CD4-positive, CD25-positive, alpha-beta regulatory T cell (primary cell): ENCODE results near the gene SAXO1. TPM values are rescaled to one million over a fixed set of nuclear protein-coding genes. Genes with fewer than 3 reads are reported as not detected.

Experiments used
- ATAC-seq, 2 donors: fragments of 150-1000 bp; cut with Tn5 transposase; one replicate each; pipeline ENCODE4 v1.10.0; 2021; ENCODE audit warnings: low read depth in 2 of 2, moderate number of reproducible peaks in 2 of 2, moderate library complexity in 1 of 2
- DNase-seq, 3 donors: peaks; one replicate each; pipeline versions ENCODE4 v3.0.0 to v3.0.0-alpha.2; 2012 to 2022; ENCODE audit warnings: mixed read lengths in 1 of 3
- H3K27ac ChIP-seq: one replicate; pipeline ENCODE4 v1.7.0; 2013; ENCODE audit warnings: mild to moderate bottlenecking, low read length; ENCODE audit not compliant: insufficient read depth, poor library complexity, severe bottlenecking
- H3K27me3 ChIP-seq: one replicate; pipeline ENCODE4 v1.7.0; 2013; ENCODE audit warnings: low read length; ENCODE audit not compliant: control insufficient read depth, insufficient read depth
- H3K36me3 ChIP-seq: one replicate; pipeline ENCODE4 v1.7.0; 2013; ENCODE audit warnings: mild to moderate bottlenecking, low read length, moderate library complexity; ENCODE audit not compliant: control insufficient read depth, insufficient read depth
- H3K4me1 ChIP-seq: 2 replicates; pipeline ENCODE4 v1.7.0; 2013; ENCODE audit warnings: mild to moderate bottlenecking, low read length; ENCODE audit not compliant: insufficient read depth, control insufficient read depth, poor library complexity, severe bottlenecking
- H3K4me3 ChIP-seq: one replicate; pipeline ENCODE4 v1.7.0; 2013; ENCODE audit warnings: low read depth, mild to moderate bottlenecking, low read length, moderate library complexity
- H3K9me3 ChIP-seq, 2 experiments: 1 replicate in 1 of 2; 2 replicates in 1 of 2; pipeline ENCODE4 v1.7.0; 2013; ENCODE audit warnings: low read length in 2 of 2, mild to moderate bottlenecking in 1 of 2, moderate library complexity in 1 of 2; ENCODE audit not compliant: control insufficient read depth in 2 of 2
- H3K27ac Mint-ChIP-seq, 3 donors: one replicate each; pipeline ENCODE4 v1.8.0; 2020 to 2022; ENCODE audit warnings: mild to moderate bottlenecking in 3 of 3, mixed read lengths in 3 of 3, moderate library complexity in 2 of 3
- H3K27me3 Mint-ChIP-seq: one replicate; pipeline ENCODE4 v1.8.0; 2022; ENCODE audit warnings: mild to moderate bottlenecking, mixed read lengths
- H3K36me3 Mint-ChIP-seq: one replicate; pipeline ENCODE4 v1.8.0; 2020; ENCODE audit warnings: mixed read lengths
- H3K4me1 Mint-ChIP-seq, 4 donors: one replicate each; pipeline ENCODE4 v1.8.0; 2020 to 2022; ENCODE audit warnings: mixed read lengths in 4 of 4, mild to moderate bottlenecking in 1 of 4
- H3K4me3 Mint-ChIP-seq, 4 donors: one replicate each; pipeline ENCODE4 v1.8.0; 2020 to 2022; ENCODE audit warnings: mild to moderate bottlenecking in 4 of 4, mixed read lengths in 4 of 4, moderate library complexity in 3 of 4
- H3K9me3 Mint-ChIP-seq, 7 donors: one replicate each; pipeline ENCODE4 v1.8.0; 2020 to 2022; ENCODE audit warnings: mixed read lengths in 7 of 7, mild to moderate bottlenecking in 3 of 7, moderate library complexity in 2 of 7
- polyA plus RNA-seq, 4 donors: library from polyadenylated mRNA; unstranded; fragments of 300-500 nt; fragmentation: Illumina TruSeq; gene quantifications; one replicate each; pipeline ENCODE4 v1.2.3, GENCODE V29; 2021
- total RNA-seq: library from RNA; stranded (reverse); gene quantifications from one replicate; pipeline ENCODE4 v1.2.3, GENCODE V29; 2022

The SAXO1 gene
- total and polyA plus RNA-seq, 5 donors from 2014 or later, result 0.03 to 0.30 (median 0.10) TPM; not detected in 2

DNA sequence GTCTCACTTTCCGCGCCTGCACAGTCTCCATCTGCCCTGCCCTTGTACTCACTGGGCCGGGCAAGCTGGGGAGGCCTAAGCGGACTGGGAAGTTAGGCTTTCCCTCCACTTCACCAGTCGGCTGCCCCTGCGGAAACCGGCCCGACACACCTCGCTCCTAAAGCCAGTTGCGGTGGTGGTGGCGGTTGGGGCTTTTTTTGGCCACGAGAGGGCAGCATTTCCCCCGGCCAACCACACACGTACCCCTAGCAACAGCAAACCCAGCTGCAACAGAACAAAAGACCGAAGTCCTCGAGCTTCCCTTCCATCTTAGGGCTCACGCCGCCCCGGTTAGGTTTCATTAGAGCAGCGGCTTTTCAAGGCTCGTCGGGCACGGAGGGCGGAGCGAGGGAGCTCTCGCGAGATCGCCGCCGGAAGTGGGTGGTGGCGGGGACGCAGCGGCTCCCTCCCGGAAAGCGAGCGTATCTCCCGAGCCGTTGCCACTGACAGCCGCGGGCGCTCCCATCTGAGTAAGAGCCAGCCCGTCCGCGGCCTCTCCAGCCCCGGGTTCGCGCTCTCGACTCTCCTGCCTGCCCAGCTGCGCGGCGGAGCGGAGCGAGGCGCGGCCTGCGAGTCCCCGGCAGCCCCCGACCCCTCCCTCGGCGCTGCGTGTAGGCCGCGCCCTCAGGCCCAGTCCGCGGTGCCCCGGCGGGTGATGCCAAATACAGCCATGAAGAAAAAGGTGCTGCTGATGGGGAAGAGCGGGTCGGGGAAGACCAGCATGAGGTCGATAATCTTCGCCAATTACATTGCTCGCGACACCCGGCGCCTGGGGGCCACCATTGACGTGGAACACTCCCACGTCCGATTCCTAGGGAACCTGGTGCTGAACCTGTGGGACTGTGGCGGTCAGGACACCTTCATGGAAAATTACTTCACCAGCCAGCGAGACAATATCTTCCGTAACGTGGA lies 16.2 kb upstream of the SAXO1 start, which contains the start of gene RRAGA:
Gene RRAGA, plus strand, starts transcription at position 462 of the 951 bp plus-strand sequence. Its CDS starts 233 bp downstream, at position 695.
- H3K9me3 Mint-ChIP-seq, result no peaks in the 10 kb centered on the region
- no peaks in the 10 kb centered on the region for H3K27me3 ChIP-seq
- H3K4me1 ChIP-seq, result peaks cover 33% of the 10 kb centered on the region
- no peaks in the 10 kb centered on the region for H3K27me3 Mint-ChIP-seq
- H3K4me3 ChIP-seq, result peak within 1 kb of the TSS; percentile 90
- H3K4me1 Mint-ChIP-seq, result peaks cover 17 to 57% (median 30%) of the 10 kb centered on the region in 4 donors
- peak; percentile 93 to 96 (median 95) for DNase-seq
- peak within 1 kb of the TSS; percentile 98 to 100 (median 99) for H3K27ac Mint-ChIP-seq
- no peaks in the 10 kb centered on the region for H3K36me3 ChIP-seq
- ATAC-seq, result peak; percentile 90 to 91
- no peaks in the 10 kb centered on the region for H3K9me3 ChIP-seq
- peak within 1 kb of the TSS; percentile 93 to 97 (median 96) for H3K4me3 Mint-ChIP-seq
- peak within 1 kb of the TSS; percentile 95 for H3K27ac ChIP-seq
- no peaks in the 10 kb centered on the region for H3K36me3 Mint-ChIP-seq

GRCh38 chr9:19036611-19037010 lies 3.6 kb upstream of the SAXO1 start:
- Histone ChIP-seq H3K4me3 (no peak overlapping the region), H3K27me3 (no peaks in the 10 kb centered on the region), H3K36me3 (no peaks in the 10 kb centered on the region), H3K9me3 (no peaks in the 10 kb centered on the region), H3K27ac (no peak overlapping the region), H3K4me1 (no peaks in the 10 kb centered on the region)
- Mint-ChIP-seq H3K27me3 (no peaks in the 10 kb centered on the region), H3K4me3 (no peak overlapping the region), H3K4me1 (peaks cover 0 to 4% (median 0%) of the 10 kb centered on the region in 4 donors), H3K27ac (no peak overlapping the region), H3K9me3 (peaks cover 0 to 2% (median 0%) of the 10 kb centered on the region in 7 donors), H3K36me3 (no peaks in the 10 kb centered on the region)
- DNase-seq, result no peak
- no peak for ATAC-seq

GRCh38 chr9:19032406-19032805 lies 603 bp downstream of the SAXO1 start:
- H3K4me1 ChIP-seq, result no peaks in the 10 kb centered on the region
- no peak overlapping the region for H3K4me3 ChIP-seq
- ATAC-seq, result no peak
- Mint-ChIP-seq H3K9me3 (peaks cover 0 to 2% (median 0%) of the 10 kb centered on the region in 7 donors), H3K27me3 (no peaks in the 10 kb centered on the region), H3K4me3 (no peak overlapping the region), H3K27ac (no peak overlapping the region), H3K36me3 (no peaks in the 10 kb centered on the region), H3K4me1 (peaks cover 0 to 2% (median 0%) of the 10 kb centered on the region in 4 donors)
- H3K36me3 ChIP-seq, result no peaks in the 10 kb centered on the region
- H3K27ac ChIP-seq, result no peak overlapping the region
- no peaks in the 10 kb centered on the region for H3K9me3 ChIP-seq
- no peaks in the 10 kb centered on the region for H3K27me3 ChIP-seq
- DNase-seq, result no peak

- Histone ChIP-seq H3K27ac (no peak overlapping the region), H3K4me3 (no peak overlapping the region), H3K4me1 (no peaks in the 10 kb centered on the region), H3K9me3 (no peaks in the 10 kb centered on the region), H3K36me3 (no peaks in the 10 kb centered on the region), H3K27me3 (no peaks in the 10 kb centered on the region)
- Mint-ChIP-seq H3K4me3 (no peak overlapping the region), H3K27me3 (no peaks in the 10 kb centered on the region), H3K36me3 (no peaks in the 10 kb centered on the region), H3K9me3 (peaks cover 0 to 2% (median 0%) of the 10 kb centered on the region in 7 donors), H3K27ac (no peak overlapping the region), H3K4me1 (peaks cover 0 to 3% (median under 1%) of the 10 kb centered on the region in 4 donors)
- DNase-seq (no peak), ATAC-seq (no peak)
Observed at GRCh38 chr9:19030899-19031298, 2.1 kb downstream of the SAXO1 start.

DNA sequence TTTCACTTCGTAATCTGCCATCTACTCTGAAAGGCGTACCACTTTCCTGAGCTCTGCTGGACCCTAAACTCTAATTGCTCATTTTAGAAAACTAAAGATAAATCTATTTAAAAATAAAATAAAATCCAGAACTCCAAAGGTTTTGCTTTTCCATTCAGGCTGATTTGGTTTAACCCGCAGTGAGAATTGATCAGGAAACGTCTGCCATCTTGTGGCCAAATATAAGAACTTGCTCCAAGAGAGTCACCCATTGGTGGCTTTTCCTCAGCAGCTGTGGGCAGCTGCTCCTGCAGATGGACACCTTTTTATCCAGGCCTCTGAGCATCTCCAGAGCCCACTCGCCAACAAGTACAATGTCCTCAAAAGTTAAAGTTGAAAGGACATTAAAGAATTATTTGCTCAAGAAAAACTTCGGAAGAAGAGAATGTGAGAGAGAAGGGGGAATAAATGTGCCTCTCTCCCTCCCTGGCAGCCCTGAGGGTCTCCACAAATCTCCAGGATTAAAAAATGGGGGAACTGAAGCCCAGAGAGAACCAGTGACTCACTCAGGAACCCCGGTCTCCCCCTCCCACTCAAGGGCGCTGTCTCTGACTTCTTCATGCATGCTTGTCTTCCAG lies 4.1 kb downstream of the SAXO1 start:
- no peaks in the 10 kb centered on the region for H3K9me3 Mint-ChIP-seq
- H3K4me3 Mint-ChIP-seq, result no peak overlapping the region
- no peaks in the 10 kb centered on the region for H3K27me3 Mint-ChIP-seq
- no peaks in the 10 kb centered on the region for H3K9me3 ChIP-seq
- DNase-seq, result peak in 2 of 3 donors; percentile 22 to 59
- H3K27ac Mint-ChIP-seq, result peak overlapping the region in 1 of 3 donors; percentile 49
- no peaks in the 10 kb centered on the region for H3K4me1 ChIP-seq
- no peak overlapping the region for H3K27ac ChIP-seq
- peaks cover 0 to 3% (median under 1%) of the 10 kb centered on the region in 4 donors for H3K4me1 Mint-ChIP-seq
- no peaks in the 10 kb centered on the region for H3K36me3 ChIP-seq
- H3K27me3 ChIP-seq, result peaks cover 2% of the 10 kb centered on the region
- H3K4me3 ChIP-seq, result no peak overlapping the region
- no peaks in the 10 kb centered on the region for H3K36me3 Mint-ChIP-seq
- ATAC-seq, result peak in 1 of 2 donors; percentile 65

DNA sequence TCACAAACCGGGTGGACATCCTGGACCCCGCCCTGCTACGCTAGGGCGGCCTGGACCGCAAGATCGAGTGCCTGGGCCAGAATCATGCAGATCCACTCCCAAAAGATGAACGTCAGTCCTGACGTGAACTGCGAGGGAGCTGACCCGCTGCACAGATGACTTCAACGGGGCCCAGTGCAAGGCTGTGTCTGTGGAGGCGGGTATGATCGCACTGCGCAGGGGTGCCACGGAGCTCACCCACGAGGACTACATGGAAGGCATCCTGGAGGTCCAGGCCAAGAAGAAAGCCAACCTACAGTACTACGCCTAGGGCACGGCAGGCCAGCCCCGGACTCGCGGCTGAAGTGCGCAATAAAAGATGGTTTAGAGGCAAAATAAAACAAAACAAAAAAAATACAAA lies 5.2 kb downstream of the SAXO1 start:
- no peak overlapping the region for H3K27ac ChIP-seq
- ATAC-seq, result no peak
- H3K27me3 Mint-ChIP-seq, result peaks cover 6% of the 10 kb centered on the region
- no peak for DNase-seq
- H3K4me1 ChIP-seq, result no peaks in the 10 kb centered on the region
- H3K27me3 ChIP-seq, result peaks cover 2% of the 10 kb centered on the region
- no peaks in the 10 kb centered on the region for H3K9me3 ChIP-seq
- H3K4me1 Mint-ChIP-seq, result peaks cover 0 to 3% (median under 1%) of the 10 kb centered on the region in 4 donors
- H3K36me3 ChIP-seq, result no peaks in the 10 kb centered on the region
- H3K4me3 Mint-ChIP-seq, result no peak overlapping the region
- no peaks in the 10 kb centered on the region for H3K9me3 Mint-ChIP-seq
- no peak overlapping the region for H3K4me3 ChIP-seq
- H3K36me3 Mint-ChIP-seq, result no peaks in the 10 kb centered on the region
- H3K27ac Mint-ChIP-seq, result no peak overlapping the region

DNA sequence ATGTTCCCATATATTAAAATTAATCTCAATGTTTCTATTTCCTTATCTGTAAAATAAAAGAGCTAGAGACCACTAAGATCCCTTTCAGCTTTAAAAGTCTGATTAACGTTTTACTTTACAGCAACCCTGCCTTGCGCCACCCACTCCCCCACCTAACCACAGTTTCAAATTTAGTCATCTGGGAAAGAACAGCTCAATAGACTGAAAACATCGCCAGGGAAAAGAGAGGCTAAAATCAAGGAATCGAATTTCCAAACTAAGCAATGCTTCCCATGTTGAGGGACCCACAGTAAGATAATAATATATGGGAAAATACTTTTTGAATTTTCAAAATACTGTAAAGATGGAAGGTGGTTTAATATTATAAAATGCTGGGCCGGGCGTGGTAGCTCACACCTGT lies 6.6 kb downstream of the SAXO1 start:
- Histone ChIP-seq H3K27me3 (peaks cover 2% of the 10 kb centered on the region), H3K36me3 (no peaks in the 10 kb centered on the region), H3K4me1 (no peaks in the 10 kb centered on the region), H3K4me3 (no peak overlapping the region), H3K9me3 (no peaks in the 10 kb centered on the region), H3K27ac (no peak overlapping the region)
- peaks cover 3% of the 10 kb centered on the region for H3K36me3 Mint-ChIP-seq
- H3K4me3 Mint-ChIP-seq, result no peak overlapping the region
- no peak for DNase-seq
- H3K4me1 Mint-ChIP-seq, result peaks cover 0 to 3% (median under 1%) of the 10 kb centered on the region in 4 donors
- ATAC-seq, result no peak
- no peak overlapping the region for H3K27ac Mint-ChIP-seq
- H3K27me3 Mint-ChIP-seq, result peaks cover 6% of the 10 kb centered on the region
- H3K9me3 Mint-ChIP-seq, result no peaks in the 10 kb centered on the region
